H1 (cell line): ENCODE results near the gene PRC1. TPM values are rescaled to one million over a fixed set of nuclear protein-coding genes. Genes with fewer than 3 reads are reported as not detected.

Experiments
- CTCF ChIA-PET: fragments of 300-600 bp; sonication (Branson Sonifier 250); formaldehyde crosslinking; loops from one replicate; lab custom pipeline; 2021; ENCODE audit not compliant: partially characterized antibody; lab: Charles Lee
- POLR2A ChIA-PET: fragments of 300-600 bp; sonication (Branson Sonifier 250); formaldehyde crosslinking; loops from one replicate; lab custom pipeline; 2021; ENCODE audit warnings: inconsistent platforms; ENCODE audit not compliant: partially characterized antibody; lab: Charles Lee
- DNase-seq, 2 experiments: peaks; one replicate each; pipeline versions ENCODE4 v3.0.0 to v3.0.0-alpha.2; 2010 to 2022; ENCODE audit warnings: low spot score in 2 of 2, low read depth in 1 of 2, mixed read lengths in 1 of 2
- FAIRE-seq: peaks from 2 replicates; lab custom pipeline; 2011; peaks lifted over from hg19 to GRCh38; lab: Jason Lieb, UNC
- H2AFZ ChIP-seq: 2 replicates; pipeline ENCODE4 v1.8.1; 2012; ENCODE audit warnings: low read length, inconsistent platforms
- H2AK5ac ChIP-seq: 2 replicates; pipeline ENCODE4 v1.6.1; 2013; ENCODE audit warnings: low read depth, low read length
- H2BK120ac ChIP-seq: replicated peaks from 2 replicates; pipeline ENCODE3; 2013; ENCODE audit warnings: low read depth, low read length, inconsistent platforms
- H2BK12ac ChIP-seq: 2 replicates; pipeline ENCODE4 v1.6.1; 2013; ENCODE audit warnings: low read depth, low read length
- H2BK15ac ChIP-seq: 2 replicates; pipeline ENCODE4 v1.6.1; 2013; ENCODE audit warnings: low read length
- H2BK20ac ChIP-seq: 2 replicates; pipeline ENCODE4 v1.6.1; 2013; ENCODE audit warnings: low read length
- H2BK5ac ChIP-seq: 2 replicates; pipeline ENCODE4 v1.6.1; 2013; ENCODE audit warnings: low read depth, low read length
- H3K14ac ChIP-seq: 2 replicates; pipeline ENCODE4 v1.6.1; 2013; ENCODE audit warnings: inconsistent platforms; ENCODE audit not compliant: insufficient read length
- H3K18ac ChIP-seq: 2 replicates; pipeline ENCODE4 v1.6.1; 2013; ENCODE audit warnings: low read length; ENCODE audit errors: extremely low read depth
- H3K23ac ChIP-seq: 2 replicates; pipeline ENCODE4 v1.6.1; 2013; ENCODE audit warnings: inconsistent platforms; ENCODE audit not compliant: insufficient read length
- H3K23me2 ChIP-seq: 2 replicates; pipeline ENCODE4 v1.6.1; 2013; ENCODE audit warnings: low read depth, low read length
- H3K27ac ChIP-seq: 2 replicates; pipeline ENCODE4 v1.6.1; 2011; ENCODE audit warnings: low read depth, low read length, inconsistent platforms
- H3K27me3 ChIP-seq, 4 experiments: replicated peaks in 1 of 4; 1 replicate in 1 of 4; 2 replicates in 3 of 4; pipeline versions ENCODE4 v1.6.1 to v1.8.1; 2011 to 2013; ENCODE audit warnings: low read length in 3 of 4, mild to moderate bottlenecking in 3 of 4, inconsistent platforms in 2 of 4, mixed read lengths in 2 of 4, moderate library complexity in 1 of 4; ENCODE audit not compliant: control insufficient read depth in 3 of 4, insufficient read depth in 3 of 4; ENCODE audit errors: extremely low read depth in 1 of 4
- H3K36me3 ChIP-seq, 4 experiments: 2 replicates each; pipeline versions ENCODE4 v1.6.1 to v1.8.1; 2011 to 2013; ENCODE audit warnings: mild to moderate bottlenecking in 4 of 4, low read length in 3 of 4, moderate library complexity in 2 of 4, control low read depth in 1 of 4, inconsistent platforms in 1 of 4; ENCODE audit not compliant: insufficient read depth in 4 of 4, control insufficient read depth in 2 of 4
- H3K4ac ChIP-seq: replicated peaks from 2 replicates; pipeline ENCODE3; 2013; ENCODE audit warnings: low read length, low read depth, mixed read lengths, inconsistent platforms; ENCODE audit not compliant: insufficient read length
- H3K4me1 ChIP-seq, 4 experiments: replicated peaks in 1 of 4; 1 replicate in 1 of 4; 2 replicates in 3 of 4; pipeline versions ENCODE4 v1.6.1 to v1.8.1; 2011 to 2013; ENCODE audit warnings: low read length in 3 of 4, inconsistent platforms in 2 of 4, mixed read lengths in 1 of 4; ENCODE audit not compliant: insufficient read depth in 4 of 4, control insufficient read depth in 3 of 4
- H3K4me2 ChIP-seq, 2 experiments: 2 replicates each; pipeline versions ENCODE4 v1.6.1 to v1.8.1; 2011 to 2013; ENCODE audit warnings: low read depth in 2 of 2, low read length in 2 of 2, control low read depth in 1 of 2, inconsistent platforms in 1 of 2, mild to moderate bottlenecking in 1 of 2; ENCODE audit not compliant: insufficient read depth in 1 of 2
- H3K4me3 ChIP-seq, 4 experiments: fragments of 200-600, 300-600 bp in 1 of 4; sonication (generic), shearing (Covaris generic), sonication (Bioruptor Twin) in 1 of 4; 2 replicates each; pipeline versions ENCODE4 v1.5.1 to v1.8.1; 2011 to 2016; ENCODE audit warnings: low read length in 4 of 4, low read depth in 3 of 4, control low read depth in 2 of 4, inconsistent platforms in 2 of 4, mild to moderate bottlenecking in 2 of 4, mixed read lengths in 1 of 4, moderate library complexity in 1 of 4; ENCODE audit not compliant: insufficient read depth in 2 of 4; ENCODE audit errors: extremely low read depth in 1 of 4
- H3K56ac ChIP-seq: replicated peaks from 2 replicates; pipeline ENCODE3; 2013; ENCODE audit warnings: low read depth, mild to moderate bottlenecking, mixed read lengths, low read length, inconsistent platforms; ENCODE audit not compliant: insufficient read length
- H3K79me1 ChIP-seq: 2 replicates; pipeline ENCODE4 v1.6.1; 2013; ENCODE audit warnings: low read depth, low read length, control low read depth
- H3K79me2 ChIP-seq, 2 experiments: 2 replicates each; pipeline versions ENCODE4 v1.6.1 to v1.8.1; 2012 to 2013; ENCODE audit warnings: low read length in 2 of 2, mild to moderate bottlenecking in 2 of 2, inconsistent platforms in 1 of 2; ENCODE audit not compliant: insufficient read depth in 2 of 2, control insufficient read depth in 1 of 2
- H3K9ac ChIP-seq, 4 experiments: replicated peaks in 1 of 4; 1 replicate in 1 of 4; 2 replicates in 3 of 4; pipeline versions ENCODE4 v1.6.1 to v1.8.1; 2011 to 2013; ENCODE audit warnings: low read depth in 3 of 4, low read length in 3 of 4, control low read depth in 2 of 4, mild to moderate bottlenecking in 2 of 4, moderate library complexity in 2 of 4, inconsistent platforms in 1 of 4; ENCODE audit errors: extremely low read depth in 1 of 4
- H3K9me3 ChIP-seq, 2 experiments: 2 replicates each; pipeline versions ENCODE4 v1.6.1 to v1.8.1; 2012 to 2013; ENCODE audit warnings: mild to moderate bottlenecking in 2 of 2, moderate library complexity in 2 of 2, control low read depth in 1 of 2, inconsistent platforms in 1 of 2, low read depth in 1 of 2, low read length in 1 of 2, mixed read lengths in 1 of 2; ENCODE audit not compliant: insufficient read depth in 2 of 2
- H4K20me1 ChIP-seq, 2 experiments: replicated peaks in 1 of 2; 2 replicates each; pipeline versions ENCODE3 to v1.8.1; 2011 to 2013; ENCODE audit warnings: inconsistent platforms in 2 of 2, low read length in 2 of 2, mild to moderate bottlenecking in 1 of 2; ENCODE audit not compliant: insufficient read depth in 2 of 2, control insufficient read depth in 1 of 2
- H4K5ac ChIP-seq: 2 replicates; pipeline ENCODE4 v1.6.1; 2013; ENCODE audit warnings: low read length, low read depth, mixed read lengths, inconsistent platforms; ENCODE audit not compliant: insufficient read length
- H4K8ac ChIP-seq: 2 replicates; pipeline ENCODE4 v1.8.0; 2013; ENCODE audit warnings: mild to moderate bottlenecking, moderate library complexity, low read length, inconsistent platforms; ENCODE audit not compliant: insufficient read depth; ENCODE audit errors: extremely low read depth
- H4K91ac ChIP-seq: replicated peaks from 2 replicates; pipeline ENCODE3; 2013; ENCODE audit warnings: low read length, mixed read lengths, inconsistent platforms; ENCODE audit not compliant: insufficient read length
- ATF2 ChIP-seq: IDR thresholded peaks from 2 replicates; pipeline ENCODE4 v1.6.1; 2012; ENCODE audit warnings: low read length, inconsistent platforms
- BCL11A ChIP-seq, 2 experiments: IDR thresholded peaks; one replicate each; pipeline ENCODE4 v1.6.1; 2011; ENCODE audit warnings: low read depth in 2 of 2, low read length in 2 of 2, mild to moderate bottlenecking in 2 of 2
- CBX5 ChIP-seq: fragments of 300-800, 300-1000 bp; sonication (generic); IDR thresholded peaks from 2 replicates; pipeline ENCODE4 v1.7.1; 2016; ENCODE audit warnings: antibody characterized with exemption, low read length, low read depth
- CREB1 ChIP-seq: IDR thresholded peaks from 2 replicates; pipeline ENCODE4 v1.6.1; 2012; ENCODE audit warnings: inconsistent platforms
- RXRA ChIP-seq: IDR thresholded peaks from 2 replicates; pipeline ENCODE4 v1.6.1; 2011; ENCODE audit warnings: low read depth, mild to moderate bottlenecking, low read length, moderate library complexity; ENCODE audit not compliant: insufficient read depth
- SP1 ChIP-seq: IDR thresholded peaks from 2 replicates; pipeline ENCODE4 v1.6.1; 2011; ENCODE audit warnings: low read depth, low read length
- SP2 ChIP-seq: IDR thresholded peaks from 2 replicates; pipeline ENCODE4 v1.6.1; 2012; ENCODE audit warnings: mild to moderate bottlenecking, low read length, inconsistent platforms
- SRF ChIP-seq: IDR thresholded peaks from 2 replicates; pipeline ENCODE4 v1.6.1; 2011; ENCODE audit warnings: mild to moderate bottlenecking, low read depth, low read length, moderate library complexity
- SUZ12 ChIP-seq: fragments of 200-600 bp; sonication (generic); IDR thresholded peaks from 2 replicates; pipeline ENCODE4 v1.6.1; 2012; ENCODE audit warnings: mild to moderate bottlenecking, inconsistent platforms, low read length, moderate library complexity, mixed read lengths
- TAF7 ChIP-seq: optimal IDR thresholded peaks from 2 replicates; pipeline ENCODE3; 2011; ENCODE audit warnings: low read depth, mild to moderate bottlenecking, inconsistent platforms, low read length, moderate library complexity, borderline replicate concordance
- WGBS, 2 experiments: shearing (Covaris generic) in 1 of 2; methylation state at CpG; one replicate each; pipeline versions ENCODE4 v1.1.6 to v1.1.7; 2013 to 2015; ENCODE audit warnings: low lambda C conversion rate in 2 of 2, mixed read lengths in 2 of 2, inconsistent platforms in 1 of 2, low coverage in 1 of 2, missing lambda C conversion rate in 1 of 2; ENCODE audit not compliant: insufficient replicate concordance in 2 of 2, insufficient coverage in 1 of 2, insufficient read length in 1 of 2; ENCODE audit errors: extremely low coverage in 1 of 2, missing lambda C conversion rate in 1 of 2; 5-methylcytosine and 5-hydroxymethylcytosine counted together
- polyA plus RNA-seq, 7 experiments: library from polyadenylated mRNA; depleted of rRNA in 3 of 7; stranded (reverse) in 5 of 7; unstranded in 2 of 7; fragments of >200 nt in 5 of 7; fragments of 200-250 nt in 2 of 7; gene quantifications; 1 replicate in 5 of 7; 2 replicates in 1 of 7; 4 replicates in 1 of 7; pipeline versions ENCODE4 v1.2.1 to v1.2.3, GENCODE V29; 2011 to 2013; ENCODE audit warnings: missing spikeins in 2 of 7, mixed read lengths in 2 of 7
- total RNA-seq: library from RNA; stranded (reverse); fragmentation: NEBNext Ultra II Directional; extraction: Animal tissue kit (Norgen Biotek cat#: 25700); gene quantifications from 2 replicates; pipeline ENCODE4 v1.2.1, GENCODE V29; 2021

The PRC1 gene
- total and polyA plus RNA-seq, 2 of the 8 experiments (the other 6 are each of a cell fraction or from before 2014, with no cell fraction given), result 90.7 to 181 TPM

DNA sequence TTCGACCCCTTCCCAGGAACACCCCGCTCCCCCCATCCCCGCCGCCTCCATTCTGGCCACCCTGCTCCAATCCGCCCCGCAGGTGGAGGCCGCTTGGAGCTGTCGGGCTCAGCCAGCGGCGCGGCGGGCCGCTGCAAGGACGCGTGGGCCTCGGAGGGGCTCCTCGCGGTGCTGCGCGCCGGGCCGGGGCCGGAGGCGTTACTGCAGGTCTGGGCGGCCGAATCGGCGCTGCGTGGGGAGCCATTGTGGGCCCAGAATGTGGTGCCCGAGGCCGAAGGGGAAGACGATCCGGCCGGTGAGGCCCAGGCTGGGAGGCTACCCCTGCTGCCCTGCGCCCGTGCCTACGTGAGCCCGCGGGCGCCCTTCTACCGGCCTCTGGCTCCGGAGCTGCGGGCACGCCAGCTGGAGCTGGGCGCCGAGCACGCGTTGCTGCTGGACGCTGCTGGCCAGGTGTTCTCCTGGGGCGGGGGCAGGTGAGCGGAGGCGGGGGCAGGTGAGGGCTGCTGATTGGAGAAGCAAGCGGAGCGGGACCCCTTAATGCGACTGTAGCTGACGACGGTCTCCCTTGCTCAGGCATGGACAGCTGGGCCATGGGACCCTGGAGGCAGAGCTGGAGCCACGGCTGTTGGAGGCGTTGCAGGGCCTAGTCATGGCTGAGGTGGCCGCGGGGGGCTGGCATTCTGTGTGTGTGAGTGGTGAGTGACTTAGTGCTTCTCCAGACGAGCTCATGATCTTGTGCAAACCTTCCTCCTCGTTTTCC, 37.1 kb downstream of the PRC1 start:
- no peak overlapping the region; the same call in 1 of the 2 replicates for H3K27ac ChIP-seq
- H2AFZ ChIP-seq, result 0 out of 2 replicates have a peak overlapping the region, but pooled peaks have one; percentile 16
- peak overlapping the region; percentile 29; the same call in 1 of the 2 replicates for H2BK15ac ChIP-seq
- DNase-seq (peak in 1 of 2 experiments; percentile 74), FAIRE-seq (no peak)
- H3K18ac ChIP-seq, result peak overlapping the region; percentile 25; the same call in 1 of the 2 replicates
- no peak overlapping the region for H2BK120ac ChIP-seq
- H3K79me2 ChIP-seq, result no peaks in the 10 kb centered on the region
- H2BK12ac ChIP-seq, result peak overlapping the region; percentile 50; the same call in 1 of the 2 replicates
- no peak overlapping the region for H3K23ac ChIP-seq
- H3K9ac ChIP-seq, result peak overlapping the region; percentile 38 to 91 (median 77); a peak in 6 of 7 replicates
- peaks cover 1 to 9% of the 10 kb centered on the region in 2 experiments for H4K20me1 ChIP-seq
- no peak overlapping the region for H2BK20ac ChIP-seq
- peaks cover 3% of the 10 kb centered on the region; the same call in 1 of the 2 replicates for H3K79me1 ChIP-seq
- H3K4ac ChIP-seq, result no peak overlapping the region
- H3K27me3 ChIP-seq, result no peaks in the 10 kb centered on the region
- no peaks in the 10 kb centered on the region for H3K9me3 ChIP-seq
- 0 out of 2 replicates have a peak overlapping the region, but pooled peaks have one; percentile 8 for H2BK5ac ChIP-seq
- peaks cover 14% of the 10 kb centered on the region; the same call in 1 of the 2 replicates for H3K23me2 ChIP-seq
- H4K8ac ChIP-seq, result peak overlapping the region; percentile 89
- WGBS, 2 experiments, result 8% methylated on average over 58 of the region's 63 CpGs; no CpG with 5 or more reads in 1 of the 2 experiments
- peak overlapping the region; percentile 51 for H4K91ac ChIP-seq
- H3K4me1 ChIP-seq, result peaks cover 0 to 15% (median 8%) of the 10 kb centered on the region in 4 experiments; a peak in 6 of 7 replicates
- H2AK5ac ChIP-seq, result no peak overlapping the region
- no peak overlapping the region for H3K14ac ChIP-seq
- H3K36me3 ChIP-seq, result peaks cover 0 to 30% (median 20%) of the 10 kb centered on the region in 4 experiments
- peak overlapping the region; percentile 82 to 98 for H3K4me2 ChIP-seq
- CTCF ChIA-PET, result interaction anchor here (0.7 to 19.2 kb wide), 35 partner anchors 9 to 318 kb away, joined by 3 to 306 read pairs (median 5); partner anchors contain the start of genes HDDC3, MAN2A2 and UNC45A
- peak overlapping the region; percentile 33 for H3K56ac ChIP-seq
- H3K4me3 ChIP-seq, result peak overlapping the region; percentile 48 to 72 (median 60)
- POLR2A ChIA-PET, result interaction anchor here (0.7 to 2.8 kb wide), 17 partner anchors 9 to 690 kb away, joined by 3 to 20 read pairs (median 3); partner anchors contain the start of genes HDDC3 and PRC1
- H4K5ac ChIP-seq, result peak overlapping the region; percentile 46
- TF ChIP-seq SUZ12 (no peak), CBX5 (no peak), SP1 (no peak), RXRA (no peak), SRF (no peak), CREB1 (no peak), ATF2 (no peak), SP2 (no peak), BCL11A (IDR thresholded peaks at IDR 0.05; ENCODE audit: low read depth in 2 of 2, low read length in 2 of 2) (no peak), TAF7 (no peak)
